H1 (cell line): ENCODE results near the gene GTF2H1. TPM values are rescaled to one million over a fixed set of nuclear protein-coding genes. Genes with fewer than 3 reads are reported as not detected.
A peak's percentile ranks its signal among the peaks of the same experiment; 100 is the strongest.

Experiments
- CBX5 ChIP-seq: fragments of 300-800, 300-1000 bp; sonication (generic); IDR thresholded peaks from 2 replicates; pipeline ENCODE4 v1.7.1; 2016; ENCODE audit warnings: antibody characterized with exemption, low read length, low read depth
- CHD1 ChIP-seq: IDR thresholded peaks from 2 replicates; pipeline ENCODE4 v1.6.1; 2012; ENCODE audit warnings: low read depth, low read length, improper control_type of control experiment
- CTBP2 ChIP-seq: IDR thresholded peaks from 2 replicates; pipeline ENCODE4 v1.7.0; 2011; ENCODE audit warnings: borderline replicate concordance, mild to moderate bottlenecking, moderate library complexity, mixed read lengths, low read length; ENCODE audit not compliant: insufficient read depth, insufficient read length
- EZH2 ChIP-seq: fragments of 200-600 bp; sonication (generic); IDR thresholded peaks from 2 replicates; pipeline ENCODE4 v1.7.1; 2012; ENCODE audit warnings: low read depth, mild to moderate bottlenecking, moderate library complexity, low read length, inconsistent platforms; ENCODE audit not compliant: severe bottlenecking
- HDAC6 ChIP-seq: IDR thresholded peaks from one replicate; pipeline ENCODE4 v1.7.1; 2012; ENCODE audit warnings: low read depth, mild to moderate bottlenecking, inconsistent platforms, low read length, moderate library complexity
- KDM4A ChIP-seq: IDR thresholded peaks from one replicate; pipeline ENCODE4 v1.7.1; 2012; ENCODE audit warnings: low read depth, mild to moderate bottlenecking, moderate library complexity, low read length, inconsistent platforms; ENCODE audit not compliant: severe bottlenecking
- POLR2AphosphoS5 ChIP-seq: IDR thresholded peaks from 2 replicates; pipeline ENCODE4 v1.6.1; 2011; ENCODE audit warnings: low read depth, low read length
- RNF2 ChIP-seq: fragments of 200-900, 300-1000 bp; sonication (generic); IDR thresholded peaks from 2 replicates; pipeline ENCODE4 v1.7.1; 2016; ENCODE audit warnings: borderline replicate concordance, low read depth, mild to moderate bottlenecking, antibody characterized with exemption, low read length; ENCODE audit not compliant: poor library complexity, severe bottlenecking; ENCODE audit errors: missing control alignments
- SAP30 ChIP-seq: fragments of 300-600 bp; sonication (generic); IDR thresholded peaks from 2 replicates; pipeline ENCODE4 v1.7.1; 2012; ENCODE audit warnings: low read length, moderate library complexity, mild to moderate bottlenecking, inconsistent platforms; ENCODE audit not compliant: insufficient read depth, insufficient replicate concordance
- SIN3A ChIP-seq, 2 experiments: IDR thresholded peaks in 1 of 2; conservative IDR thresholded peaks in 1 of 2; 2 replicates each; pipeline ENCODE4 v1.6.1; 2011 to 2012; ENCODE audit warnings: low read length in 2 of 2, improper control_type of control experiment in 1 of 2, low read depth in 1 of 2, mild to moderate bottlenecking in 1 of 2
- SIX5 ChIP-seq: IDR thresholded peaks from 2 replicates; pipeline ENCODE4 v1.6.1; 2011; ENCODE audit warnings: mild to moderate bottlenecking, low read depth, low read length
- SP4 ChIP-seq: IDR thresholded peaks from 2 replicates; pipeline ENCODE4 v1.6.1; 2012; ENCODE audit warnings: low read length, inconsistent platforms
- SUZ12 ChIP-seq: fragments of 200-600 bp; sonication (generic); IDR thresholded peaks from 2 replicates; pipeline ENCODE4 v1.6.1; 2012; ENCODE audit warnings: mild to moderate bottlenecking, inconsistent platforms, low read length, moderate library complexity, mixed read lengths
- TAF1 ChIP-seq: IDR thresholded peaks from 2 replicates; pipeline ENCODE4 v1.6.1; 2011; ENCODE audit warnings: mild to moderate bottlenecking, low read depth, low read length
- TAF7 ChIP-seq: optimal IDR thresholded peaks from 2 replicates; pipeline ENCODE3; 2011; ENCODE audit warnings: low read depth, mild to moderate bottlenecking, inconsistent platforms, low read length, moderate library complexity, borderline replicate concordance
- polyA plus RNA-seq, 7 experiments: library from polyadenylated mRNA; depleted of rRNA in 3 of 7; stranded (reverse) in 5 of 7; unstranded in 2 of 7; fragments of >200 nt in 5 of 7; fragments of 200-250 nt in 2 of 7; gene quantifications; 1 replicate in 5 of 7; 2 replicates in 1 of 7; 4 replicates in 1 of 7; pipeline versions ENCODE4 v1.2.1 to v1.2.3, GENCODE V29; 2011 to 2013; ENCODE audit warnings: missing spikeins in 2 of 7, mixed read lengths in 2 of 7
- total RNA-seq: library from RNA; stranded (reverse); fragmentation: NEBNext Ultra II Directional; extraction: Animal tissue kit (Norgen Biotek cat#: 25700); gene quantifications from 2 replicates; pipeline ENCODE4 v1.2.1, GENCODE V29; 2021
- TF ChIP-seq, protein P1 (sequence below): IDR thresholded peaks from 2 replicates; pipeline ENCODE4 v1.6.1; 2012; ENCODE audit warnings: inconsistent platforms
- TF ChIP-seq, protein P2 (sequence below), 3 experiments: IDR thresholded peaks; 1 replicate in 2 of 3; 2 replicates in 1 of 3; pipeline versions ENCODE4 v1.5.1 to v1.6.1; 2011; ENCODE audit warnings: low read length in 3 of 3, mild to moderate bottlenecking in 3 of 3, inconsistent platforms in 2 of 3, low read depth in 1 of 3, moderate library complexity in 1 of 3; ENCODE audit not compliant: insufficient read depth in 1 of 3; ENCODE audit errors: control extremely low read depth in 1 of 3
- TF ChIP-seq, protein P3 (sequence below): IDR thresholded peaks from 2 replicates; pipeline ENCODE4 v1.6.1; 2011; ENCODE audit warnings: low read length, improper control_type of control experiment

GTF2H1 gene
- total and polyA plus RNA-seq, 2 of the 8 experiments (the other 6 are each of a cell fraction or from before 2014, with no cell fraction given): 9.1 to 26.3 TPM

DNA sequence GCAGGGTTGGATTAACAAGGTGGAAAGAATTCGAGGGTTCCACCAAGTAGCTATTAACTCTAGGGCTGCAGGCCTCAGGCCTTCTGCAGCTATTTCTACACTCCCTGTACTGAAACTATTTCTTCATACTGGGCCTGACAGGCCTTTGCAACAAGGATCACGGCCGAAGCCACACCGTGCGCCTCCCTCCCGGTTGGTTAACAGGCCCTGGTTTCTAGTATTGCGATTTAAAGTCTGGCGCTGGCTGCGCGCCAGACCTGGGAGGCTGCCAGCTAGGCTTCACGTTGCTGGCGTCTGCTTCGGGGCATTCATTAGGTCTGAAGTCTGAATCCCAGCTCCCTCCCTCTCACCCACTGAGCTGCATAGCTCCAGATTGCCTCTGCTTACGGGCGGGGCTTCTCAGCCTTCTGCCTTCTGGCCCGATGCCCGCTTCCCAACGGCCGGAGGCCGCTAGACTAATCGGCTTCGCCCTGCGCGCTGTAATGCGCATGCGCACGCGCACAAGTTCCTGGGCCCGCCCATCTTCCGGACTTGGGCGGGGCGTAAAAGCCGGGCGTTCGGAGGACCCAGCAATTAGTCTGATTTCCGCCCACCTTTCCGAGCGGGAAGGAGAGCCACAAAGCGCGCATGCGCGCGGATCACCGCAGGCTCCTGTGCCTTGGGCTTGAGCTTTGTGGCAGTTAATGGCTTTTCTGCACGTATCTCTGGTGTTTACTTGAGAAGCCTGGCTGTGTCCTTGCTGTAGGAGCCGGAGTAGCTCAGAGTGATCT is 73.6 kb downstream of the GTF2H1 start (continued):
- TF ChIP-seq TAF1 (peak; percentile 71), POLR2AphosphoS5 (peak; percentile 68), SUZ12 (no peak), SIX5 (no peak), HDAC6 (no peak), SP4 (no peak), TAF7 (no peak), RNF2 (no peak), CHD1 (no peak), SAP30 (no peak), EZH2 (no peak), CBX5 (no peak), SIN3A (conservative IDR thresholded peaks at IDR 0.05 in 1 of 2, IDR thresholded peaks at IDR 0.05 in 1 of 2; ENCODE audit: low read depth in 1 of 2, low read length in 2 of 2) (peak; percentile 62 to 85; a peak in 1 of 4 replicates), KDM4A (peak; percentile 43), CTBP2 (no peak)
- TF ChIP-seq, protein P1, sequence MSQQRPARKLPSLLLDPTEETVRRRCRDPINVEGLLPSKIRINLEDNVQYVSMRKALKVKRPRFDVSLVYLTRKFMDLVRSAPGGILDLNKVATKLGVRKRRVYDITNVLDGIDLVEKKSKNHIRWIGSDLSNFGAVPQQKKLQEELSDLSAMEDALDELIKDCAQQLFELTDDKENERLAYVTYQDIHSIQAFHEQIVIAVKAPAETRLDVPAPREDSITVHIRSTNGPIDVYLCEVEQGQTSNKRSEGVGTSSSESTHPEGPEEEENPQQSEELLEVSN: peak; percentile 78; the same call in 1 of the 2 replicates
- TF ChIP-seq, protein P2, sequence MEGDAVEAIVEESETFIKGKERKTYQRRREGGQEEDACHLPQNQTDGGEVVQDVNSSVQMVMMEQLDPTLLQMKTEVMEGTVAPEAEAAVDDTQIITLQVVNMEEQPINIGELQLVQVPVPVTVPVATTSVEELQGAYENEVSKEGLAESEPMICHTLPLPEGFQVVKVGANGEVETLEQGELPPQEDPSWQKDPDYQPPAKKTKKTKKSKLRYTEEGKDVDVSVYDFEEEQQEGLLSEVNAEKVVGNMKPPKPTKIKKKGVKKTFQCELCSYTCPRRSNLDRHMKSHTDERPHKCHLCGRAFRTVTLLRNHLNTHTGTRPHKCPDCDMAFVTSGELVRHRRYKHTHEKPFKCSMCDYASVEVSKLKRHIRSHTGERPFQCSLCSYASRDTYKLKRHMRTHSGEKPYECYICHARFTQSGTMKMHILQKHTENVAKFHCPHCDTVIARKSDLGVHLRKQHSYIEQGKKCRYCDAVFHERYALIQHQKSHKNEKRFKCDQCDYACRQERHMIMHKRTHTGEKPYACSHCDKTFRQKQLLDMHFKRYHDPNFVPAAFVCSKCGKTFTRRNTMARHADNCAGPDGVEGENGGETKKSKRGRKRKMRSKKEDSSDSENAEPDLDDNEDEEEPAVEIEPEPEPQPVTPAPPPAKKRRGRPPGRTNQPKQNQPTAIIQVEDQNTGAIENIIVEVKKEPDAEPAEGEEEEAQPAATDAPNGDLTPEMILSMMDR (IDR thresholded peaks at IDR 0.05; ENCODE audit: control extremely low read depth in 1 of 3, insufficient read depth in 1 of 3, low read depth in 1 of 3, low read length in 3 of 3): no peak
- TF ChIP-seq, protein P3, sequence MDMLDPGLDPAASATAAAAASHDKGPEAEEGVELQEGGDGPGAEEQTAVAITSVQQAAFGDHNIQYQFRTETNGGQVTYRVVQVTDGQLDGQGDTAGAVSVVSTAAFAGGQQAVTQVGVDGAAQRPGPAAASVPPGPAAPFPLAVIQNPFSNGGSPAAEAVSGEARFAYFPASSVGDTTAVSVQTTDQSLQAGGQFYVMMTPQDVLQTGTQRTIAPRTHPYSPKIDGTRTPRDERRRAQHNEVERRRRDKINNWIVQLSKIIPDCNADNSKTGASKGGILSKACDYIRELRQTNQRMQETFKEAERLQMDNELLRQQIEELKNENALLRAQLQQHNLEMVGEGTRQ: no peak
